OCI-LY3 (cell line): ENCODE results near the gene P4HTM.

Experiments
- H2AFZ ChIP-seq: fragments of 200-600, 300-600 bp; shearing (Covaris generic); 2 replicates; pipeline ENCODE4 v1.6.0; 2014; ENCODE audit warnings: antibody characterized with exemption, low read depth, low read length
- H3K27ac ChIP-seq: fragments of 200-600, 300-600 bp; sonication (generic); 2 replicates; pipeline ENCODE4 v1.5.1; 2014; ENCODE audit warnings: mild to moderate bottlenecking, low read length, moderate library complexity, mixed read lengths
- H3K27me3 ChIP-seq: fragments of 200-600, 300-600 bp; sonication (generic); 2 replicates; pipeline ENCODE4 v1.6.1; 2014; ENCODE audit warnings: low read depth, low read length, mixed read lengths
- H3K36me3 ChIP-seq: fragments of 200-600, 300-600 bp; sonication (generic); replicated peaks from 2 replicates; pipeline ENCODE3; 2014; ENCODE audit warnings: low read depth, low read length, mixed read lengths
- H3K4me1 ChIP-seq: fragments of 300-600, 200-600 bp; sonication (generic); 2 replicates; pipeline ENCODE4 v1.6.1; 2014; ENCODE audit warnings: low read length, mixed read lengths
- H3K4me2 ChIP-seq: fragments of 200-600, 300-600 bp; sonication (generic); 2 replicates; pipeline ENCODE4 v1.6.1; 2014; ENCODE audit warnings: low read length, mixed read lengths
- H3K4me3 ChIP-seq: fragments of 300-600, 200-600 bp; sonication (generic); 2 replicates; pipeline ENCODE4 v1.5.1; 2014; ENCODE audit warnings: antibody characterized with exemption, mild to moderate bottlenecking, low read length, moderate library complexity
- H3K79me2 ChIP-seq: fragments of 300-600, 200-600 bp; shearing (Covaris generic); 2 replicates; pipeline ENCODE4 v1.6.1; 2014; ENCODE audit warnings: mild to moderate bottlenecking, low read length, mixed read lengths
- H3K9ac ChIP-seq: fragments of 300-600, 200-600 bp; shearing (Covaris generic); 2 replicates; pipeline ENCODE4 v1.6.0; 2014; ENCODE audit warnings: mild to moderate bottlenecking, low read length, moderate library complexity
- H3K9me3 ChIP-seq: fragments of 200-600, 300-600 bp; shearing (Covaris generic); 2 replicates; pipeline ENCODE4 v1.6.1; 2014; ENCODE audit warnings: low read length, mixed read lengths; ENCODE audit not compliant: insufficient read depth
- H4K20me1 ChIP-seq: fragments of 200-600, 300-600 bp; sonication (generic); 2 replicates; pipeline ENCODE4 v1.6.1; 2016; ENCODE audit warnings: low read length, mixed read lengths; ENCODE audit not compliant: insufficient read depth
- CTCF ChIP-seq: fragments of 200-600, 300-600 bp; sonication (generic); IDR thresholded peaks from 2 replicates; pipeline ENCODE4 v1.5.1; 2014; ENCODE audit warnings: antibody characterized with exemption, low read length, low read depth
- EZH2phosphoT487 ChIP-seq: fragments of 200-600 bp; shearing (Covaris generic); IDR thresholded peaks from 2 replicates; pipeline ENCODE4 v1.6.1; 2018; ENCODE audit warnings: antibody characterized with exemption, mixed run types, low read depth

Gene P4HTM

GRCh38 chr3:48966367-48966766 is 23.7 kb upstream of the P4HTM start:
- Histone ChIP-seq H4K20me1 (no peaks in the 10 kb centered on the region), H3K27me3 (no peaks in the 10 kb centered on the region), H3K4me2 (no peak overlapping the region), H2AFZ (no peak overlapping the region), H3K79me2 (no peaks in the 10 kb centered on the region), H3K9ac (no peak overlapping the region), H3K4me3 (no peak overlapping the region), H3K36me3 (peaks cover 40% of the 10 kb centered on the region), H3K9me3 (no peaks in the 10 kb centered on the region), H3K4me1 (no peaks in the 10 kb centered on the region), H3K27ac (no peak overlapping the region)
- TF ChIP-seq CTCF = no peak
- no peak for TF ChIP-seq EZH2phosphoT487

GRCh38 chr3:48966876-48967361 is 23.1 kb upstream of the P4HTM start:
- Histone ChIP-seq H3K4me3 (no peak overlapping the region), H3K9me3 (no peaks in the 10 kb centered on the region), H3K9ac (no peak overlapping the region), H3K4me1 (no peaks in the 10 kb centered on the region), H3K27ac (no peak overlapping the region), H3K36me3 (peaks cover 46% of the 10 kb centered on the region), H4K20me1 (no peaks in the 10 kb centered on the region), H3K27me3 (no peaks in the 10 kb centered on the region), H3K79me2 (no peaks in the 10 kb centered on the region), H3K4me2 (no peak overlapping the region), H2AFZ (no peak overlapping the region)
- TF ChIP-seq CTCF = no peak

- TF ChIP-seq CTCF (no peak), EZH2phosphoT487 (no peak)
- H3K4me3 ChIP-seq = no peak overlapping the region
- H3K9me3 ChIP-seq = no peaks in the 10 kb centered on the region
- no peaks in the 10 kb centered on the region for H3K27me3 ChIP-seq
- no peaks in the 10 kb centered on the region for H3K79me2 ChIP-seq
- no peak overlapping the region for H3K27ac ChIP-seq
- H3K4me2 ChIP-seq = no peak overlapping the region
- no peaks in the 10 kb centered on the region for H3K4me1 ChIP-seq
- no peak overlapping the region for H3K9ac ChIP-seq
- no peak overlapping the region for H2AFZ ChIP-seq
- peaks cover 67% of the 10 kb centered on the region for H3K36me3 ChIP-seq
- no peaks in the 10 kb centered on the region for H4K20me1 ChIP-seq
These were observed 19.5 kb upstream of the P4HTM start for GRCh38 chr3:48970586-48970985.

- Histone ChIP-seq H3K27ac (no peak overlapping the region), H3K4me1 (no peaks in the 10 kb centered on the region), H4K20me1 (no peaks in the 10 kb centered on the region), H3K9me3 (no peaks in the 10 kb centered on the region), H3K4me3 (no peak overlapping the region), H3K79me2 (no peaks in the 10 kb centered on the region), H3K27me3 (no peaks in the 10 kb centered on the region), H2AFZ (no peak overlapping the region), H3K36me3 (peaks cover 66% of the 10 kb centered on the region), H3K9ac (no peak overlapping the region), H3K4me2 (no peak overlapping the region)
- TF ChIP-seq CTCF (no peak), EZH2phosphoT487 (no peak)
These were observed 15.8 kb upstream of the P4HTM start for GRCh38 chr3:48974076-48974864.
